Tibial nerve (tissue), 3 donors: ENCODE results near the gene SOCS7.

Experiments used
- POLR2A ChIP-seq, 2 donors: fragments of 450-650 bp; IDR thresholded peaks; one replicate each; pipeline ENCODE4 v1.6.1; 2017; ENCODE audit warnings: antibody characterized with exemption in 2 of 2, mild to moderate bottlenecking in 2 of 2, moderate library complexity in 2 of 2
- TF ChIP-seq, protein P1 (sequence below), 5 experiments: fragments of 200-600 bp in 3 of 5; fragments of 450-650 bp in 2 of 5; sonication (generic) in 3 of 5; IDR thresholded peaks; one replicate each; pipeline ENCODE4 v1.5.1; 2016 to 2019; ENCODE audit warnings: antibody characterized with exemption in 5 of 5, mild to moderate bottlenecking in 3 of 5, moderate library complexity in 2 of 5

DNA sequence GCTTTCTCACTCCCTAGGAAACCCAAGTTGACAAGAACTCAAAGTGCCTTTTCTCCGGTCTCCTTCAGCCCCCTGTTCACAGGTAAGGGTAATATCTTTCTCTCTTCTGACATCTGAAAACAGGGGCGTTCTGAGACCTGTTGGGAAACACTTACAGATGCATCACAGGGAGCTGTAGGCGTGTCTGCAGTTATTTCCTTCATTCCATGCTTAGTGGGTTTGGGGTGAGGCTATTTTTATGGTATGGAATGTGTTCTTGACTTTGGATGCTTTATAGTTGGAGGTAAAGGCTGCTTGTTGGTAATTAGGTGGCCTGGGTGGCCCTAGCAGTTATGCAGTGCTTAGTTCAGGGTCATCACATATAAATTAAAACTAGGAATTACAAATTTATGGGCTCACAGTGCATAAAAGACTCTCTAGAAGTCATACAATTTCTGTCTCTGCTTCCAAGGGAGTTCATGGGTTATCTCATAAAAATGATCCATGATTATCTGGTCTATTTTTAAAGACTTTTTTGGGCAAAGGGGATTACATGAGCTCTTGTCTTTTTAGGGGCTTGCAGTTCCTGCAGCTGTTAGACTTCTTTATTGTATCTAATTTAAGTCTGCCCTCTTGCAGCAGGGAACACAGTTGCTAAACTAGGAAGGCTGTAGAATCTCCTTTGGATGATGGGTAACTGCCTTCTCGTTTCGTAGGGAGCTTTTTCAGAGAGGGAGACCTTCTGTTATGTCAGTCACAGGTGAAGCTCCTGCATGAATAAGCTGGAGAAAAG, 10.2 kb downstream of the SOCS7 start:
- no peak for TF ChIP-seq POLR2A (IDR thresholded peaks at IDR 0.05)
- TF ChIP-seq, protein P1, sequence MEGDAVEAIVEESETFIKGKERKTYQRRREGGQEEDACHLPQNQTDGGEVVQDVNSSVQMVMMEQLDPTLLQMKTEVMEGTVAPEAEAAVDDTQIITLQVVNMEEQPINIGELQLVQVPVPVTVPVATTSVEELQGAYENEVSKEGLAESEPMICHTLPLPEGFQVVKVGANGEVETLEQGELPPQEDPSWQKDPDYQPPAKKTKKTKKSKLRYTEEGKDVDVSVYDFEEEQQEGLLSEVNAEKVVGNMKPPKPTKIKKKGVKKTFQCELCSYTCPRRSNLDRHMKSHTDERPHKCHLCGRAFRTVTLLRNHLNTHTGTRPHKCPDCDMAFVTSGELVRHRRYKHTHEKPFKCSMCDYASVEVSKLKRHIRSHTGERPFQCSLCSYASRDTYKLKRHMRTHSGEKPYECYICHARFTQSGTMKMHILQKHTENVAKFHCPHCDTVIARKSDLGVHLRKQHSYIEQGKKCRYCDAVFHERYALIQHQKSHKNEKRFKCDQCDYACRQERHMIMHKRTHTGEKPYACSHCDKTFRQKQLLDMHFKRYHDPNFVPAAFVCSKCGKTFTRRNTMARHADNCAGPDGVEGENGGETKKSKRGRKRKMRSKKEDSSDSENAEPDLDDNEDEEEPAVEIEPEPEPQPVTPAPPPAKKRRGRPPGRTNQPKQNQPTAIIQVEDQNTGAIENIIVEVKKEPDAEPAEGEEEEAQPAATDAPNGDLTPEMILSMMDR (IDR thresholded peaks at IDR 0.05), result no peak
